Vagina (tissue), 2 donors: ENCODE measurements around the gene TGOLN2. TPM values are rescaled to one million over a fixed set of nuclear protein-coding genes. Genes with fewer than 3 reads are reported as not detected.
"Not testable (repeated sequence)": the region's sequence is repeated elsewhere in the genome, so short reads cannot be mapped to it uniquely, and the experiment has no call there.

Experiments
- DNase-seq, 2 donors: peaks; one replicate each; pipeline ENCODE4 v3.0.0-alpha.2; 2017; ENCODE audit errors: extremely low spot score in 2 of 2
- H3K27ac ChIP-seq: fragments of 200-600 bp; sonication (generic); one replicate; pipeline ENCODE4 v1.5.1; 2019
- H3K27me3 ChIP-seq: fragments of 200-600 bp; sonication (generic); one replicate; pipeline ENCODE4 v1.5.1; 2019
- H3K36me3 ChIP-seq, 2 donors: fragments of 200-600 bp; sonication (generic); one replicate each; pipeline ENCODE4 v1.5.1; 2017 to 2019
- H3K4me1 ChIP-seq: fragments of 200-600 bp; sonication (generic); one replicate; pipeline ENCODE4 v1.5.1; 2019
- H3K4me3 ChIP-seq, 2 donors: fragments of 200-600 bp; sonication (generic); 1 replicate in 1 of 2; 2 replicates in 1 of 2; pipeline ENCODE4 v1.5.1; 2016 to 2019
- H3K9me3 ChIP-seq: fragments of 200-600 bp; sonication (generic); one replicate; pipeline ENCODE4 v1.5.1; 2019
- CTCF ChIP-seq, 3 experiments: fragments of 450-650 bp in 2 of 3; fragments of 200-600 bp in 1 of 3; sonication (generic) in 1 of 3; IDR thresholded peaks; one replicate each; pipeline ENCODE4 v1.5.1; 2017 to 2019; ENCODE audit warnings: antibody characterized with exemption in 3 of 3, mild to moderate bottlenecking in 2 of 3, moderate library complexity in 2 of 3
- POLR2A ChIP-seq, 2 donors: fragments of 450-650 bp; IDR thresholded peaks; one replicate each; pipeline ENCODE4 v1.6.1; 2017; ENCODE audit warnings: antibody characterized with exemption in 2 of 2, mild to moderate bottlenecking in 2 of 2, moderate library complexity in 2 of 2
- POLR2AphosphoS5 ChIP-seq, 2 donors: sonication (generic); formaldehyde crosslinking; IDR thresholded peaks; one replicate each; pipeline ENCODE4 v1.9.0; 2017; ENCODE audit warnings: antibody characterized with exemption in 2 of 2, mild to moderate bottlenecking in 2 of 2, low read depth in 1 of 2; ENCODE audit not compliant: insufficient read depth in 1 of 2
- intact Hi-C: fragments of 100-400 bp; cut with DNase I; formaldehyde crosslinking; loops from one replicate; pipeline ENCODE4 v1.15.1; 2023
- total RNA-seq: library from RNA; depleted of rRNA; stranded (reverse); fragments of >200 nt; gene quantifications from one replicate; pipeline ENCODE4 v1.2.3, GENCODE V29; 2016

Gene TGOLN2
- total RNA-seq, 1 donor from 2014 or later: 96.0 TPM

GRCh38 chr2:85340034-85340892 lies 12.5 kb upstream of the TGOLN2 start:
- H3K4me3 ChIP-seq: no peak overlapping the region
- TF ChIP-seq POLR2A (IDR thresholded peaks at IDR 0.05): no peak
- TF ChIP-seq POLR2AphosphoS5 (IDR thresholded peaks at IDR 0.05; ENCODE audit: insufficient read depth in 1 of 2, low read depth in 1 of 2): no peak
- TF ChIP-seq CTCF (IDR thresholded peaks at IDR 0.05): no peak
- H3K4me1 ChIP-seq: no peaks in the 10 kb centered on the region
- peaks cover 0 to 7% of the 10 kb centered on the region in 2 donors for H3K36me3 ChIP-seq
- intact Hi-C loops: no loop called here
- no peak overlapping the region for H3K27ac ChIP-seq
- no peak for DNase-seq
- H3K9me3 ChIP-seq: no peaks in the 10 kb centered on the region
- H3K27me3 ChIP-seq: no peaks in the 10 kb centered on the region

GRCh38 chr2:85334928-85335327 lies 7.1 kb upstream of the TGOLN2 start:
- H3K27me3 ChIP-seq: no peaks in the 10 kb centered on the region
- no peaks in the 10 kb centered on the region for H3K9me3 ChIP-seq
- H3K36me3 ChIP-seq: no peaks in the 10 kb centered on the region
- H3K4me3 ChIP-seq: no peak overlapping the region
- intact Hi-C loops: no loop called here
- no peak overlapping the region for H3K27ac ChIP-seq
- no peaks in the 10 kb centered on the region for H3K4me1 ChIP-seq
- no peak for TF ChIP-seq POLR2AphosphoS5 (IDR thresholded peaks at IDR 0.05; ENCODE audit: insufficient read depth in 1 of 2, low read depth in 1 of 2)
- TF ChIP-seq CTCF (IDR thresholded peaks at IDR 0.05): no peak
- no peak for TF ChIP-seq POLR2A (IDR thresholded peaks at IDR 0.05)
- no peak for DNase-seq

- H3K9me3 ChIP-seq, H3K4me1 ChIP-seq, intact Hi-C loops, DNase-seq, H3K27me3 ChIP-seq, H3K36me3 ChIP-seq, H3K27ac ChIP-seq, H3K4me3 ChIP-seq: not testable (repeated sequence)
These were observed 6.1 kb upstream of the TGOLN2 start for GRCh38 chr2:85333877-85334276.

GRCh38 chr2:85330839-85331636 lies 3.2 kb upstream of the TGOLN2 start:
- no peak overlapping the region for H3K4me3 ChIP-seq
- intact Hi-C loops: no loop called here

GRCh38 chr2:85329701-85330100 lies 1.9 kb upstream of the TGOLN2 start:
- DNase-seq, intact Hi-C loops, H3K27me3 ChIP-seq, H3K9me3 ChIP-seq, H3K36me3 ChIP-seq, H3K4me3 ChIP-seq, H3K27ac ChIP-seq: not testable (repeated sequence)
- peaks cover 27% of the 10 kb centered on the region for H3K4me1 ChIP-seq

More at GRCh38 chr2:85330839-85331636, 3.2 kb upstream of the TGOLN2 start:
- Histone ChIP-seq H3K4me1 (peaks cover 14% of the 10 kb centered on the region), H3K27ac (no peak overlapping the region), H3K9me3 (no peaks in the 10 kb centered on the region), H3K36me3 (no peaks in the 10 kb centered on the region), H3K27me3 (no peaks in the 10 kb centered on the region)
- TF ChIP-seq POLR2A (IDR thresholded peaks at IDR 0.05) (no peak), POLR2AphosphoS5 (IDR thresholded peaks at IDR 0.05; ENCODE audit: insufficient read depth in 1 of 2, low read depth in 1 of 2) (no peak), CTCF (IDR thresholded peaks at IDR 0.05) (no peak)
- DNase-seq: no peak
